ENCODE measurements around the gene IDH2. TPM values are rescaled to one million over a fixed set of nuclear protein-coding genes. Genes with fewer than 3 reads are reported as not detected.

IDH2 gene
- total and polyA plus RNA-seq, 2 of the 4 experiments (the other 2 are of a cell fraction) = 84.9 to 118 TPM

DNA sequence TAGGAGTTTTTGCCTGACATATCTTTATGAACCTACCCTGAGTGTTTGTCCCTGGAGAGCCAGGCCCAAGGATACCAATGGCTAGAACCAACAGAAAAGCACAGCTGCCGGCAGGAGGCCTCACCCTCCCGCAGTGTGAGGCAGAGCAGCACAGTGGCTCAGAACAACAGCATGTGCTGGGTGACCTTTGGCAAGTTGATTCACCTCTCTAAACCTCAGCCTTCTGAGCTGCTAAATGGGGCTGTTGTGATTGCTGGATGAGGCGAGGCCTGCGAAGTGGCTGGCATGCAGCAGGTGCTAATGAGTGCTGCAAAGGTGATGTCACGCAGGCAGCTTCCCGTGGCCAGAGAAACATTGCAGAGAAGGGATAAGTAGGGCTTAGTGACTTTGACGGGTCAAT is 23.3 kb downstream of the IDH2 start:
- no TSS peak for BruUV-seq (replicated peaks)
- peaks cover 0 to 6% of the 10 kb centered on the region in 2 experiments; a peak in 1 of 4 replicates for H3K79me1 ChIP-seq (ENCODE audit: low read depth in 1 of 2, low read length in 2 of 2)
- no peak overlapping the region for H3K27ac ChIP-seq (ENCODE audit: insufficient read depth, low read length)
- ChIA-PET CTCF (interaction anchor here (0.6 to 0.8 kb wide), 2 partner anchors 9 to 181 kb away, joined by 3 read pairs; no protein-coding TSS in a partner anchor), POLR2A (ENCODE audit: unreplicated experiment) (no interaction called here)
- DNase-seq (no peak), ATAC-seq (ENCODE audit: low read depth) (no peak)
- intact Hi-C loops (cut with micrococcal nuclease) (no loop called here), in situ Hi-C loops (cut with MboI; ENCODE audit: low sequenced_read_pairs) (loop anchor here (10.0 kb wide), 1 partner anchor 324 kb away; the partner anchor contains the start of gene MESP1), dilution Hi-C loops (cut with HindIII; ENCODE audit: low sequenced_read_pairs, unreplicated experiment) (no loop called here)
- TF ChIP-seq, protein P1, sequence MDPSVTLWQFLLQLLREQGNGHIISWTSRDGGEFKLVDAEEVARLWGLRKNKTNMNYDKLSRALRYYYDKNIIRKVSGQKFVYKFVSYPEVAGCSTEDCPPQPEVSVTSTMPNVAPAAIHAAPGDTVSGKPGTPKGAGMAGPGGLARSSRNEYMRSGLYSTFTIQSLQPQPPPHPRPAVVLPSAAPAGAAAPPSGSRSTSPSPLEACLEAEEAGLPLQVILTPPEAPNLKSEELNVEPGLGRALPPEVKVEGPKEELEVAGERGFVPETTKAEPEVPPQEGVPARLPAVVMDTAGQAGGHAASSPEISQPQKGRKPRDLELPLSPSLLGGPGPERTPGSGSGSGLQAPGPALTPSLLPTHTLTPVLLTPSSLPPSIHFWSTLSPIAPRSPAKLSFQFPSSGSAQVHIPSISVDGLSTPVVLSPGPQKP (IDR thresholded peaks at IDR 0.05; ENCODE audit: borderline replicate concordance, low read depth, low read length) = no peak
- no peak for TF ChIP-seq SMC3 (IDR thresholded peaks at IDR 0.05; ENCODE audit: low read depth, low read length)
- TF ChIP-seq MAFK (IDR thresholded peaks at IDR 0.05; ENCODE audit: low read depth, low read length) = no peak
- no peak for TF ChIP-seq RAD21 (IDR thresholded peaks at IDR 0.05; ENCODE audit: low read length)
- TF ChIP-seq RFX5 (IDR thresholded peaks at IDR 0.05; ENCODE audit: low read depth, low read length) = no peak
- TF ChIP-seq CHD1 (IDR thresholded peaks at IDR 0.05; ENCODE audit: low read depth, low read length) = no peak
- TF ChIP-seq NFE2L2 (IDR thresholded peaks at IDR 0.05; ENCODE audit: low read depth, low read length) = no peak
- TF ChIP-seq RCOR1 (IDR thresholded peaks at IDR 0.05; ENCODE audit: insufficient replicate concordance, low read length) = no peak
- H3K4me3 ChIP-seq (ENCODE audit: insufficient read depth, low read depth, low read length) = no peak overlapping the region
- no peak overlapping the region for H3K4me2 ChIP-seq (ENCODE audit: low read depth, low read length)
- no peak overlapping the region for H4K91ac ChIP-seq (ENCODE audit: insufficient read depth, low read depth, low read length)
- H3K14ac ChIP-seq (replicated peaks; ENCODE audit: low read depth, low read length) = no peak overlapping the region
- H3K36me3 ChIP-seq (ENCODE audit: control insufficient read depth, insufficient read depth, low read length) = peaks cover 41% of the 10 kb centered on the region
- H3K9me3 ChIP-seq (ENCODE audit: control insufficient read depth, insufficient read depth, low read length) = no peaks in the 10 kb centered on the region
- no peaks in the 10 kb centered on the region for H3K9me1 ChIP-seq (ENCODE audit: insufficient read depth, low read length)
- H2BK120ac ChIP-seq (ENCODE audit: low read depth, low read length) = no peak overlapping the region
- H4K5ac ChIP-seq (ENCODE audit: low read depth, low read length) = no peak overlapping the region
- H4K20me1 ChIP-seq (ENCODE audit: insufficient read depth, low read length) = no peaks in the 10 kb centered on the region
- no peak overlapping the region for H2BK15ac ChIP-seq (ENCODE audit: low read depth, low read length)
- no peak overlapping the region for H3K4ac ChIP-seq (ENCODE audit: low read depth, low read length)
- no peak overlapping the region for H3K9ac ChIP-seq (ENCODE audit: low read depth, low read length)
- no peak overlapping the region for H4K8ac ChIP-seq (ENCODE audit: low read depth in 2 of 2, low read length in 2 of 2)
- no peak overlapping the region for H2AFZ ChIP-seq (replicated peaks; ENCODE audit: low read length, poor library complexity)
- H3K23ac ChIP-seq (ENCODE audit: low read depth, low read length) = no peak overlapping the region
- 100% methylated on average over 5 of the region's 7 CpGs; no CpG with 5 or more reads in 1 of the 2 experiments for WGBS, 2 experiments (ENCODE audit: extremely low coverage in 2 of 2, insufficient read length in 1 of 2)
- peaks cover 4% of the 10 kb centered on the region; the same call in 1 of the 2 replicates for H3K4me1 ChIP-seq (ENCODE audit: control insufficient read depth, insufficient read depth, low read length)
- no peak overlapping the region for H3K18ac ChIP-seq (ENCODE audit: low read depth, low read length)
- no peak overlapping the region for H2BK5ac ChIP-seq (ENCODE audit: low read depth, low read length, poor library complexity, severe bottlenecking)
- H2BK20ac ChIP-seq (ENCODE audit: low read depth, low read length) = no peak overlapping the region
- no peaks in the 10 kb centered on the region for H3K27me3 ChIP-seq (ENCODE audit: control insufficient read depth, insufficient read depth, low read length)
- no peak overlapping the region for H3K56ac ChIP-seq (ENCODE audit: extremely low read depth, insufficient read depth, low read length)
- no peak overlapping the region for H2AK5ac ChIP-seq (ENCODE audit: low read depth, low read length)
- no peak overlapping the region for H2AK9ac ChIP-seq (replicated peaks; ENCODE audit: low read depth, low read length, poor library complexity)
